PC-3 (cell line): Measurements from ENCODE around the gene PRUNE2. TPM values are rescaled to one million over a fixed set of nuclear protein-coding genes. Genes with fewer than 3 reads are reported as not detected.

Experiments
- ATAC-seq: fragments of 200-7000 bp; cut with Tn5 transposase; 2 replicates; pipeline ENCODE4 v1.9.1; 2020; ENCODE audit warnings: mild to moderate bottlenecking, moderate library complexity
- BruUV-seq: library from RNA; stranded (reverse); fragments of 400-500 nt; replicated peaks from 2 replicates; lab custom pipeline; 2021; lab: Mats Ljungman, UMichigan
- CTCF ChIA-PET: fragments of 300-600 bp; sonication (Branson Sonifier 250); formaldehyde crosslinking; loops from one replicate; lab custom pipeline; 2022; ENCODE audit warnings: antibody characterized with exemption; lab: Charles Lee
- POLR2A ChIA-PET: fragments of 300-600 bp; sonication (Branson Sonifier 250); formaldehyde crosslinking; loops from one replicate; lab custom pipeline; 2022; ENCODE audit warnings: antibody characterized with exemption; ENCODE audit not compliant: unreplicated experiment; lab: Charles Lee
- DNase-seq: peaks from one replicate; pipeline ENCODE4 v3.0.0-alpha.2; 2015
- H2AFZ ChIP-seq: fragments of 300-600 bp; sonication (generic); 2 replicates; pipeline ENCODE4 v1.6.0; 2016; ENCODE audit warnings: antibody characterized with exemption, low read length
- H3F3A ChIP-seq: fragments of 300-600 bp; sonication (generic); one replicate; pipeline ENCODE4 v1.6.0; 2017; ENCODE audit warnings: antibody characterized with exemption, low read length, control low read depth, mild to moderate bottlenecking; ENCODE audit not compliant: unreplicated experiment
- H3K27ac ChIP-seq: fragments of 300-600 bp; sonication (generic); 2 replicates; pipeline ENCODE4 v1.5.1; 2016; ENCODE audit warnings: mild to moderate bottlenecking, low read length
- H3K27me3 ChIP-seq: fragments of 300-600 bp; sonication (generic); 2 replicates; pipeline ENCODE4 v1.6.1; 2016; ENCODE audit warnings: low read length, mixed read lengths
- H3K36me3 ChIP-seq: fragments of 300-600 bp; sonication (generic); 2 replicates; pipeline ENCODE4 v1.6.1; 2016; ENCODE audit warnings: low read depth, mixed run types, low read length, mixed read lengths
- H3K4me1 ChIP-seq: fragments of 300-600 bp; sonication (generic); 2 replicates; pipeline ENCODE4 v1.5.1; 2016; ENCODE audit warnings: low read length; ENCODE audit not compliant: insufficient read depth
- H3K4me2 ChIP-seq: fragments of 300-600 bp; sonication (generic); 2 replicates; pipeline ENCODE4 v1.6.0; 2016; ENCODE audit warnings: low read length
- H3K4me3 ChIP-seq: fragments of 300-600 bp; sonication (generic); 2 replicates; pipeline ENCODE4 v1.5.1; 2016; ENCODE audit warnings: mild to moderate bottlenecking, low read length, mixed read lengths
- H3K79me2 ChIP-seq: fragments of 300-600 bp; sonication (generic); 2 replicates; pipeline ENCODE4 v1.6.1; 2017; ENCODE audit warnings: low read length, mixed read lengths
- H3K9ac ChIP-seq: fragments of 300-600 bp; sonication (generic); 2 replicates; pipeline ENCODE4 v1.6.0; 2016; ENCODE audit warnings: mild to moderate bottlenecking, low read length
- H3K9me2 ChIP-seq: fragments of 300-600 bp; sonication (generic); replicated peaks from 2 replicates; pipeline ENCODE4 v1.6.1; 2016; ENCODE audit warnings: mixed run types, low read length, mixed read lengths
- H3K9me3 ChIP-seq: fragments of 300-600 bp; sonication (generic); 2 replicates; pipeline ENCODE4 v1.6.1; 2016; ENCODE audit warnings: low read length, mixed read lengths
- H4K20me1 ChIP-seq: fragments of 300-600 bp; sonication (generic); 2 replicates; pipeline ENCODE4 v1.6.1; 2016; ENCODE audit warnings: low read length, mixed read lengths
- EZH2 ChIP-seq: fragments of 300-600 bp; sonication (generic); IDR thresholded peaks from one replicate; pipeline ENCODE4 v1.6.1; 2017; ENCODE audit warnings: antibody characterized with exemption, mild to moderate bottlenecking, low read length; ENCODE audit not compliant: unreplicated experiment
- EZH2phosphoT487 ChIP-seq: fragments of 300-600 bp; sonication (generic); IDR thresholded peaks from 2 replicates; pipeline ENCODE4 v1.6.1; 2018; ENCODE audit warnings: mild to moderate bottlenecking, antibody characterized with exemption, low read length, borderline replicate concordance
- intact Hi-C: fragments of 100-400 bp; cut with micrococcal nuclease; formaldehyde crosslinking; loops from 2 replicates; pipeline ENCODE4 v1.9.0; 2023
- total RNA-seq: library from RNA; depleted of rRNA; stranded (reverse); fragments of >200 nt; gene quantifications from 2 replicates; pipeline ENCODE4 v1.2.3, GENCODE V29; 2014
- TF ChIP-seq, protein P1 (sequence below): fragments of 300-600 bp; sonication (generic); conservative IDR thresholded peaks from 2 replicates; pipeline ENCODE4 v1.5.1; 2017; ENCODE audit warnings: antibody characterized with exemption, low read depth, mild to moderate bottlenecking, low read length

PRUNE2 gene
- total RNA-seq, 1 experiment from 2014 or later, result not detected

DNA sequence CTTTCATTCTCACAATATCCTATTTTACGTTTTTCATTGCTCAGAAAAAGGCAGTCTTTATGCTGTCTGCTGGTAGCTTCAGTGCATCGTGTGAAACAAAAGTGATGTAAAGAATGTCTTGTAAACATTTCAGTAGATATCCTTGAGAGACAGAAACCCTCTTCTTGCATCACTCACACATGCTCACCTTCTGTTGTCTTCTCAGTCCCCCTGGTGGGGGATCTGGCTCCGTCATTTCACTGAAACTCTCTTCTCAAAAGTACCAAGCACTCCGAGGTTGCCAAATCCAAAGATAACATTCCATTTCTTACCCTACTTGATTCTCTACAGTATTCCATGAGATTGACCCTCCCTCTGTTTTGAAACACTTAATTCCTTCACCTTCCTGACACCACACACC is 187.7 kb downstream of the PRUNE2 start:
- Histone ChIP-seq H3K79me2 (no peaks in the 10 kb centered on the region), H3K27ac (no peak overlapping the region), H2AFZ (no peak overlapping the region), H3K27me3 (peaks cover 2% of the 10 kb centered on the region; the same call in 1 of the 2 replicates), H3K9ac (no peak overlapping the region), H4K20me1 (no peaks in the 10 kb centered on the region), H3F3A (no peaks in the 10 kb centered on the region), H3K9me3 (no peaks in the 10 kb centered on the region), H3K9me2 (no peaks in the 10 kb centered on the region), H3K4me2 (no peak overlapping the region), H3K4me3 (no peak overlapping the region), H3K4me1 (no peaks in the 10 kb centered on the region), H3K36me3 (no peaks in the 10 kb centered on the region)
- ChIA-PET POLR2A (no interaction called here), CTCF (no interaction called here)
- DNase-seq (no peak), ATAC-seq (no peak)
- intact Hi-C loops, result no loop called here
- no peak for TF ChIP-seq EZH2
- TF ChIP-seq, protein P1, sequence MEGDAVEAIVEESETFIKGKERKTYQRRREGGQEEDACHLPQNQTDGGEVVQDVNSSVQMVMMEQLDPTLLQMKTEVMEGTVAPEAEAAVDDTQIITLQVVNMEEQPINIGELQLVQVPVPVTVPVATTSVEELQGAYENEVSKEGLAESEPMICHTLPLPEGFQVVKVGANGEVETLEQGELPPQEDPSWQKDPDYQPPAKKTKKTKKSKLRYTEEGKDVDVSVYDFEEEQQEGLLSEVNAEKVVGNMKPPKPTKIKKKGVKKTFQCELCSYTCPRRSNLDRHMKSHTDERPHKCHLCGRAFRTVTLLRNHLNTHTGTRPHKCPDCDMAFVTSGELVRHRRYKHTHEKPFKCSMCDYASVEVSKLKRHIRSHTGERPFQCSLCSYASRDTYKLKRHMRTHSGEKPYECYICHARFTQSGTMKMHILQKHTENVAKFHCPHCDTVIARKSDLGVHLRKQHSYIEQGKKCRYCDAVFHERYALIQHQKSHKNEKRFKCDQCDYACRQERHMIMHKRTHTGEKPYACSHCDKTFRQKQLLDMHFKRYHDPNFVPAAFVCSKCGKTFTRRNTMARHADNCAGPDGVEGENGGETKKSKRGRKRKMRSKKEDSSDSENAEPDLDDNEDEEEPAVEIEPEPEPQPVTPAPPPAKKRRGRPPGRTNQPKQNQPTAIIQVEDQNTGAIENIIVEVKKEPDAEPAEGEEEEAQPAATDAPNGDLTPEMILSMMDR, result no peak
- no peak for TF ChIP-seq EZH2phosphoT487
- BruUV-seq, result no TSS peak

DNA sequence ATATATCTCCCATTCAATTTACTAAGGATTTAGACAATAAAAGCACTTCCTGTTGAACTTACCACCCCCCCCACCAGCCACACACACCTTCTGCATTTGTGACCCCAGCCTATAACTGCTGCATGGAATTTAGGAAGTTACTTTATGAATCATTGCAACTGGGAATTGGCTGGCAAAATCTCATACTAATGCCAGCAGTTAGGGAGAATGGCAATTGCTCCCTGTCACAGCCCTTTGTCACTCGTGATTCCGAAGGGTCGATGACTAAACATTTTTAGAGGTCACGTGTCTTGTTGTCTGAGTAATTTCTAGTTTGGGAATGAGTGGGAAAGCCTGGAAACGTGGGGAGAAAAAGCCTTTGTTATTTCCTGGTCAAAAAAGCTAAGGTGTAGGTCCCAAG is 188.3 kb downstream of the PRUNE2 start:
- Histone ChIP-seq H4K20me1 (no peaks in the 10 kb centered on the region), H3K9me3 (no peaks in the 10 kb centered on the region), H3K9ac (no peak overlapping the region), H3F3A (no peaks in the 10 kb centered on the region), H2AFZ (no peak overlapping the region), H3K36me3 (no peaks in the 10 kb centered on the region), H3K9me2 (no peaks in the 10 kb centered on the region), H3K4me3 (no peak overlapping the region), H3K4me2 (no peak overlapping the region), H3K27me3 (peaks cover 4% of the 10 kb centered on the region; the same call in 1 of the 2 replicates), H3K27ac (no peak overlapping the region), H3K79me2 (no peaks in the 10 kb centered on the region), H3K4me1 (no peaks in the 10 kb centered on the region)
- ATAC-seq (no peak), DNase-seq (no peak)
- ChIA-PET CTCF (no interaction called here), POLR2A (no interaction called here)
- intact Hi-C loops, result no loop called here
- no TSS peak for BruUV-seq
- TF ChIP-seq EZH2 (no peak), EZH2phosphoT487 (no peak)
- TF ChIP-seq, protein P1, result no peak

DNA sequence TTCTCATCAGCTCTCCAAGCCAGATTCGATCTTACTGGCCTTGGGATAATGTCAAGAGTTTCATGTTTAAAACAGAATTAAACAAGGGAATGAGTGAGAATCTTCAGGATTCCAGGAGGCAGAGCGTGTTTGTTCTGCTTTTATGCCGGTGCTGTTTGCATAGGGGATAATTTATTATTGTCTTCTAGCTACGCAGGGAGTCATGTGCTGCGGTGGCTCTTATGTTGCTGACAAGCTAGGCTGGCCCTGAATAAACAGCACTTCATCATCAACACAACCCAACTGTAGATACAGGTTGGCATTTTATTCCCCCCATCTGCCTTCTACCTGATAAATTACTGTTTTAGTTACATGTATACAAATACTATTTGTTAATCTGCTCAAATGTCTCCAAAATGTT is 188.7 kb downstream of the PRUNE2 start:
- H2AFZ ChIP-seq, result no peak overlapping the region
- H4K20me1 ChIP-seq, result no peaks in the 10 kb centered on the region
- no peak overlapping the region for H3K4me3 ChIP-seq
- no peaks in the 10 kb centered on the region for H3K4me1 ChIP-seq
- no peaks in the 10 kb centered on the region for H3K79me2 ChIP-seq
- H3K4me2 ChIP-seq, result no peak overlapping the region
- no peaks in the 10 kb centered on the region for H3F3A ChIP-seq
- no peaks in the 10 kb centered on the region for H3K9me2 ChIP-seq
- DNase-seq (no peak), ATAC-seq (no peak)
- H3K9me3 ChIP-seq, result no peaks in the 10 kb centered on the region
- no TSS peak for BruUV-seq
- intact Hi-C loops, result no loop called here
- no peak overlapping the region for H3K9ac ChIP-seq
- POLR2A ChIA-PET, result no interaction called here
- H3K36me3 ChIP-seq, result no peaks in the 10 kb centered on the region
- H3K27ac ChIP-seq, result no peak overlapping the region
- no peak for TF ChIP-seq EZH2phosphoT487
- H3K27me3 ChIP-seq, result peaks cover 4% of the 10 kb centered on the region; the same call in 1 of the 2 replicates
- CTCF ChIA-PET, result no interaction called here
